Left cardiac atrium (tissue), 4 donors: ENCODE data around the gene NEURL1. TPM values are rescaled to one million over a fixed set of nuclear protein-coding genes. Genes with fewer than 3 reads are reported as not detected.
"Not testable (repeated sequence)": the region's sequence is repeated elsewhere in the genome, so short reads cannot be mapped to it uniquely, and the experiment has no call there.

Source experiments
- ATAC-seq, 2 donors: fragments of 200-7000 bp; cut with Tn5 transposase; one replicate each; pipeline ENCODE4 v1.9.1; 2020; ENCODE audit warnings: mild to moderate bottlenecking in 2 of 2, moderate library complexity in 2 of 2
- DNase-seq: peaks from one replicate; pipeline ENCODE4 v3.0.0-alpha.2; 2020
- intact Hi-C, 2 donors: fragments of 100-400 bp; cut with DNase I; formaldehyde crosslinking; loops; one replicate each; pipeline versions ENCODE4 v1.14.1 to v1.15.1; 2022 to 2023
- total RNA-seq, 2 donors: library from RNA; stranded (reverse); fragmentation: NEBNext Ultra II Directional; extraction: Animal tissue kit (Norgen Biotek cat#: 25700); gene quantifications; one replicate each; pipeline ENCODE4 v1.2.1, GENCODE V29; 2021
- donor health status: DM: no; HTN: yes; CAD: no.
- donor health status: DM: no; HTN: yes; CAD: no; lungs with severe emphysema.
- donor health status: DM: yes; HTN: yes; CAD: no.
- donor health status: Dilated cardiomyopathy.

NEURL1 gene
- total RNA-seq, 2 donors from 2014 or later = 0.12 to 0.39 TPM

GRCh38 chr10:103592186-103593021 is 98.9 kb downstream of the NEURL1 start:
- intact Hi-C loops = no loop called here
- ATAC-seq = peak in 1 of 2 donors; percentile 52

GRCh38 chr10:103593022-103593570 is 99.6 kb downstream of the NEURL1 start:
- intact Hi-C loops = no loop called here
- ATAC-seq = no peak
- DNase-seq = no peak

More at GRCh38 chr10:103592186-103593021, 98.9 kb downstream of the NEURL1 start:
- no peak for DNase-seq

GRCh38 chr10:103595933-103596726 is 102.6 kb downstream of the NEURL1 start:
- DNase-seq = no peak
- no peak for ATAC-seq
- intact Hi-C loops = no loop called here

DNA sequence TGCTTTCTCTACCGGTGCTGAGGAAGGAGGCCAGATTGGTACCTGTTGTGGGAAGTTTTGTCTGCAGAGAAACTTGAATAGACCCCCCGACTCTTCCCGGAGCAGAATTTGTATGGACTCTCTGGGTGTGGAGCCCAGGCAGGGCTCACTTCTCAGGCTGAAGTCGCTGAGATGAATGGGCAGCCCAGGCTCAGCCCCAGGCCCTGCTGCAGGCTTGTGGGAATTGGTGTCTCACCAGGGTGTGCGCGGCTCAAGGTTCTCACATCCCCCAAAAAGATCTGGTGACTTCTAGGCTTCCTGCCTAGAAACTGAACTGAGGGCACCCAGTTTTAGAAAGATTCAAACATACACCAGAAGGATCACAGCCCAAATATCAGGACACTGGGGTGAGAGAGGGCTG is 103.5 kb downstream of the NEURL1 start:
- ATAC-seq (no peak), DNase-seq (no peak)
- intact Hi-C loops = no loop called here

- ATAC-seq = peak; percentile 50 to 56
- DNase-seq = peak; percentile 60
- intact Hi-C loops = no loop called here
Measured at GRCh38 chr10:103598654-103599115, 105.2 kb downstream of the NEURL1 start.

DNA sequence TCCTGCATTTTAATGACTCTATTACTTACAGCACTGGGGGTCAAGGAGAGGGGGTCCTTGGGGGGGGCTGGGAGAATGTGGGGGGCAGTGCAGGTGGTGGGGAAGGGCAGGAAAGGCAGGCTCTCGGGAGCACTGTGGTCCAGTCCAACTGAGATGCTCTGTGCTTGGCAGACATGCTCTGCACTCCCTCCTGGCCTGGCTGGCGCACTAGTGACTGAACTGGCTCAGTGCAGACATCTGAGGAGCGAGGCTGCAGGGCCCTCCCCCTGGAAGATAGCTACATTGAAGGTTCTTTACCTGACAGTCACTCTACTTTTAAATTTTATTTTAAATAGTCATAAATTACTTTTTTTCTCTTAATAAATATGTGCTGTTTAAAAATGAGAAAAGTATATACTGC is 105.7 kb downstream of the NEURL1 start:
- intact Hi-C loops = no loop called here
- ATAC-seq (no peak), DNase-seq (no peak)

- ATAC-seq (no peak), DNase-seq (no peak)
- intact Hi-C loops = loop anchor here in 1 of 2 donors (5.0 to 10.0 kb wide), 2 partner anchors 87 to 265 kb away; no protein-coding TSS in a partner anchor
Measured at GRCh38 chr10:103599907-103600306, 106.4 kb downstream of the NEURL1 start.

- DNase-seq = no peak
- intact Hi-C loops = loop anchor here in 1 of 2 donors (5.0 to 10.0 kb wide), 2 partner anchors 87 to 264 kb away; no protein-coding TSS in a partner anchor
- ATAC-seq = no peak
Measured at GRCh38 chr10:103600325-103600724, 106.8 kb downstream of the NEURL1 start.

- DNase-seq (no peak), ATAC-seq (no peak)
- intact Hi-C loops = loop anchor here in 1 of 2 donors (5.0 to 10.0 kb wide), 2 partner anchors 86 to 264 kb away; no protein-coding TSS in a partner anchor
Measured at GRCh38 chr10:103600956-103601569, 107.6 kb downstream of the NEURL1 start.

DNA sequence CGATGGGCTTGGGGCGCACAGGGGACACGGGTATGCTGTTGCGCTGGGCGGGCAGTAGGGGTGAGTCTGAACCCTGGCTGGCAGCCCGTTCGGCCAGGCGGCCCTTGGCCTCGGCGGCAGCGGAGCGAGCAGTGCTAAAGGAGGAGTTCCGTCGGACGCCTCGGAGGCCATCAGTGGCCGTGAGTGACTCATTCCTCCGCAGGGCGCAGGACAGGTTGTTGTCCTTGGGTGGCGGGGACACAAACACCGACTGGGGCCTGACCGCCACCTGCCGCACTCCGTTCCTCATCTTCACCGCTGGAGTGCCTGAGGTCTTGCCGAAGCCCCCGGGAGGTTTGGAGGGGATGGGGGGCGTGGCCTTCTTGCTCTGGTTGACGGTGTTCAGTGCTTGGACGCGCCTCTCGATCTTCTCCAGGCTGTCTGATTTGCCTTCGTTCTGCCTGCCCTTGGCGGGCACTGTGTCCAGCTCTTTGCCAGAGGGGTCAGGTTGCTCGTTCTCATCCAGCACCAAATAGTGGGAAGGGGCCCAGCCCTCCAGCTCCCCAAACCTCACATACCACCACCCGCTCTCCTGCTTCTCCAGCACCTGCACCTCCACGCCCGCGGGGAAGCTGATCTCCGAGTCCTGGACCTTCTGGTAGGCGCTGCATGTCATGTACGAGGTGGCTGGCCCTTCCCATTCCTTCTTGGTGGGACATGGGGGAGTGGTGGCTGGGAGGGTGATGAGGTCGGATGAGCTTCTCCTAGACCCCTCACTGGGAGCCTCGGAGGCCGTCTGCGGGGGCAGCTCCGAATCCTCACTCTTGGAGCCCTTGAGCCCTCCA is 108.7 kb downstream of the NEURL1 start:
- no peak for ATAC-seq
- intact Hi-C loops = loop anchor here in 1 of 2 donors (5.0 to 10.0 kb wide), 2 partner anchors 85 to 263 kb away; no protein-coding TSS in a partner anchor
- no peak for DNase-seq

DNA sequence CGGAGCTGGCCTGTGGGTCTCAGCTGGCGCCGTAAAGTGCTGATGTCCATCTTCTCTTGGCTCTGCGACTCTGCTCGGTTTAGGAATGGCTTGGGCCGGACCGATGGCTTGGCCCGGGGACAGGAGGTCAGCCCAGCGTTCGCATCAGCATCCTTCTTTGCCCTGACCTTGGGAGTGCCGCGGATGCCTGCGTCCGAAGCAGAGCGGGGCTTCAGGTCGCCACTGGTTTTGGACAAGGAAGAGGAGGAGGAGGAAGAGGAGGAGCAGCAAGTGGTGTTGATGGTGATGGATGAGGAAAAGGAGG is 109.3 kb downstream of the NEURL1 start:
- ATAC-seq = no peak
- intact Hi-C loops = loop anchor here in 1 of 2 donors (5.0 to 10.0 kb wide), 2 partner anchors 84 to 262 kb away; no protein-coding TSS in a partner anchor
- no peak for DNase-seq

- intact Hi-C loops = loop anchor here in 1 of 2 donors (5.0 to 10.0 kb wide), 2 partner anchors 84 to 261 kb away; no protein-coding TSS in a partner anchor
- ATAC-seq = no peak
- DNase-seq = no peak
Measured at GRCh38 chr10:103603382-103603781, 109.9 kb downstream of the NEURL1 start.

DNA sequence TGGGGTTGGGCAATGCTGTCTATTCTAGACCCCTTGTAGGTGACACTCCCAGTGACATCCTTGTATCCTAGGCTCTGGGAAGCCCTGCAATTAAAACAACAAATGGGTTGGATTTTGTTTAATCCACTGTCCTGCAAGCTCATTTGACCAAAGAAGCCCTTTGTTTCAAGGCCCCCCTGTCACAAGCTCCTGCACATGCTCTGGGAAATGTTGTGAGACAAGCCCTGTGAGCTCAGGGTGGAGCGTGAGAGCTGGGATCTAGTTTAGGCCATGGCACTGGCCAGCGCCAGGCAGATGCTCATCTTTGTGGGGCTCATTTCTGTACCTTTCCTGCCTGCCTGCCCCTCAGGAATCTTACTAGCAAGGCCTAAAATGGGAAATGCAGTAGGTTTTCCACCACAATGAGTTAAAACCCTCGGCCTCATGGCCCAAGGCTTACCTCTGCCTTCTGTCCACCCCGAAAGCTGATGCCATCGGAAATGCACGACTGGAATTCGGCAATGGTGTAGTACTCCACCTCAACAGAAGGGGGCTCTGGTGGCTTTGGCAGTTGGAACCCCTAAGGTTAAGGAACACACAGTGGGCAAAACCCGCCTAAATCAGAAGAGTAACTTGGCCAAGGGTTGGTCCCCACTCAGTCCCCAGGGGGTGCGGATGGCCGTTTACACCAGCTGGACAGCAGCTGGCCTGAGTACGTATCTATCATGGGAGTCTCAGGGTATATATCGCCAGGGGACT is 112.0 kb downstream of the NEURL1 start:
- ATAC-seq = peak; percentile 51 to 71
- intact Hi-C loops = loop anchor here (2.0 to 10.0 kb wide), 2 partner anchors 81 to 259 kb away; no protein-coding TSS in a partner anchor
- DNase-seq = peak; percentile 51

DNA sequence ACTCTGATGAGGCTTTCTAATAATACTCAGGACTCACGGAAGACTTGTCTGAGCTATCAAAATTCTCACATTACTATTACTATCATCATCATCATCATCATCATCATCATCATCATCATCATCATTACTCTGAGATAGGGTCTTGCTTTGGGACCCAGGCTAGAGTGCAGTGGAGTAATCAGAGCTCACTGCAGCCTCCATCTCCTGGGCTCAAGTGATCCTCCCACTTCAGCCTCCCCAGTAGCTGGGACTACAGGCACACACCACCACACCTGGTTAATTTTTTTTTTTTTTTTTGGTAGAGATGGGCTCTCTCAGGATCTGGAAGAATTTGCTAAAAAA is 112.6 kb downstream of the NEURL1 start:
- not testable (repeated sequence) for ATAC-seq, DNase-seq
- intact Hi-C loops = loop anchor here in 1 of 2 donors (10.0 kb wide), 1 partner anchor 259 kb away; no protein-coding TSS in a partner anchor

DNA sequence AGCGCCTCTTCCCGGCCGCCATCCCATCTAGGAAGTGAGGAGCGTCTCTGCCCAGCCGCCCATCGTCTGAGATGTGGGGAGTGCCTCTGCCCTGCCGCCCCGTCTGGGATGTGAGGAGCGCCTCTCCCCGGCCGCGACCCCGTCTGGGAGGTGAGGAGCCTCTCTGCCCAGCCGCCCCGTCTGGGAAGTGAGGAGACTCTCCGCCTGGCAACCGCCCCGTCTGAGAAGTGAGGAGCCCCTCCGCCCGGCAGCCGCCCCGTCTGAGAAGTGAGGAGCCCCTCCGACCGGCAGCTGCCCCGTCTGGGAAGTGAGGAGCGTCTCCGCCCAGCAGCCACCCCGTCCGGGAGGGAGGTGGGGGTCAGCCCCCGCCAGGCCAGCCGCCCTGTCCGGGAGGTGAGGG is 113.5 kb downstream of the NEURL1 start:
- intact Hi-C loops = loop anchor here in 1 of 2 donors (10.0 kb wide), 1 partner anchor 258 kb away; no protein-coding TSS in a partner anchor
- ATAC-seq, DNase-seq: not testable (repeated sequence)

- ATAC-seq = not testable (repeated sequence)
- intact Hi-C loops = loop anchor here in 1 of 2 donors (10.0 kb wide), 1 partner anchor 257 kb away; no protein-coding TSS in a partner anchor
Measured at GRCh38 chr10:103608056-103608455, 114.6 kb downstream of the NEURL1 start.

More at GRCh38 chr10:103608056-103608455, 114.6 kb downstream of the NEURL1 start:
- not testable (repeated sequence) for DNase-seq
